HAP-1 (cell line): ENCODE measurements around the gene IARS2.

Experiments
- DNase-seq, 2 experiments: peaks; one replicate each; pipeline ENCODE4 v3.0.0-alpha.2; 2016 to 2020; ENCODE audit warnings: low spot score in 2 of 2
- H3K27me3 ChIP-seq: fragments of 250-450 bp; sonication (Bioruptor Pico); 2 replicates; pipeline ENCODE4 v1.5.1; 2020; ENCODE audit warnings: low read depth, mild to moderate bottlenecking, moderate library complexity
- H3K36me3 ChIP-seq: fragments of 250-450 bp; sonication (Bioruptor Pico); replicated peaks from 2 replicates; pipeline ENCODE4 v1.5.1; 2020; ENCODE audit warnings: mild to moderate bottlenecking
- H3K4me1 ChIP-seq: fragments of 250-450 bp; sonication (Bioruptor Pico); 2 replicates; pipeline ENCODE4 v1.5.1; 2020; ENCODE audit warnings: mild to moderate bottlenecking
- H3K4me3 ChIP-seq: fragments of 250-450 bp; sonication (Bioruptor Pico); 2 replicates; pipeline ENCODE4 v1.5.1; 2020; ENCODE audit warnings: mild to moderate bottlenecking, moderate library complexity
- H3K9me3 ChIP-seq: fragments of 250-450 bp; sonication (Bioruptor Pico); 2 replicates; pipeline ENCODE4 v1.5.1; 2020; ENCODE audit warnings: mild to moderate bottlenecking, moderate library complexity
- in situ Hi-C: fragments of 300-500 bp; cut with MboI; formaldehyde crosslinking; loops from 3 replicates; pipeline ENCODE4 v1.14.3; 2020; ENCODE audit warnings: low sequenced_read_pairs, inconsistent platforms, mixed read lengths

The IARS2 gene

DNA sequence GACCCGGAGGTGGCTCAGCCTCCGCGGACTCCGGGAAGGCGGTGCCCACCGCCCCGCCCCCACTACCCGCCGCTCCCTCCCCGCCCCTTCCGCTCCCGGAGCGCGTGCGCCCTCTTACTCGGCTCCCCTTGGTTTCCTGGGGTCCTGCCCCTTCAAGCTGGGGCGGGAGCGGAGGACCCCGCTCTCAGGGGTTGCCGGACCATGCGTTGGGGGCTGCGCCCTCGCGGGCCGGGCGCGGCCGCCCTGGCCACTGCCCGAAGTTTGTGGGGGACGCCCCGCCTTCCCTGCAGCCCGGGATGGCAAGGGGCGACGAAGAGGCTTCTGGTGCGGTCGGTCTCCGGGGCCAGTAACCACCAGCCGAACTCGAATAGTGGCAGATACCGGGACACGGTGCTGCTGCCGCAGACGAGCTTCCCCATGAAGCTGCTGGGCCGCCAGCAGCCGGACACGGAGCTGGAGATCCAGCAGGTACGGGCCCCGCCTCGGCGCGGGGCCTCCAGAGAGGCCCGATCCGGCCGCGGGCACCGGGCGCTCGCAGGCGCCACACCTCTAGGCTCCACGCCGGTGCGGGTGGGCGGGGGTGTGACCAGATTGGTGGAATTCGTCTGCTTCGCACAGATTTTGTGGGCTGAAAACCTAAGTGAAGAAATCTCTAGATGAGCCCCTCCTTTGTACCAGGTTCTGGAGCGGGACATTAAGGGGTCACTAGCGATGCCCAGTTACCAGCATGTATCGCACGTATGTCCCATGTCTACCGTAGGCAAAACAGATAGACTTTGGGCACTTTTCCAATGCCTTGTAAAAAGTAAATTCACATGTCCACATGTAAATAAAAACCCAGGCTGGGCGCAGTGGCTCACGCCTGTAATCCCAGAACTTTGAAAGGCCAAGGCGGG, at the start of gene IARS2:
TSS of gene IARS2 (plus strand) at position 117 of the 896 bp plus-strand sequence. CDS start at position 202, 85 bp downstream.
- Histone ChIP-seq H3K4me1 (peaks cover 15% of the 10 kb centered on the region), H3K36me3 (peaks cover 25% of the 10 kb centered on the region), H3K4me3 (peak within 1 kb of the TSS; percentile 93), H3K27me3 (no peaks in the 10 kb centered on the region), H3K9me3 (no peaks in the 10 kb centered on the region)
- peak; percentile 81 to 94 for DNase-seq
- in situ Hi-C loops = no loop called here

DNA sequence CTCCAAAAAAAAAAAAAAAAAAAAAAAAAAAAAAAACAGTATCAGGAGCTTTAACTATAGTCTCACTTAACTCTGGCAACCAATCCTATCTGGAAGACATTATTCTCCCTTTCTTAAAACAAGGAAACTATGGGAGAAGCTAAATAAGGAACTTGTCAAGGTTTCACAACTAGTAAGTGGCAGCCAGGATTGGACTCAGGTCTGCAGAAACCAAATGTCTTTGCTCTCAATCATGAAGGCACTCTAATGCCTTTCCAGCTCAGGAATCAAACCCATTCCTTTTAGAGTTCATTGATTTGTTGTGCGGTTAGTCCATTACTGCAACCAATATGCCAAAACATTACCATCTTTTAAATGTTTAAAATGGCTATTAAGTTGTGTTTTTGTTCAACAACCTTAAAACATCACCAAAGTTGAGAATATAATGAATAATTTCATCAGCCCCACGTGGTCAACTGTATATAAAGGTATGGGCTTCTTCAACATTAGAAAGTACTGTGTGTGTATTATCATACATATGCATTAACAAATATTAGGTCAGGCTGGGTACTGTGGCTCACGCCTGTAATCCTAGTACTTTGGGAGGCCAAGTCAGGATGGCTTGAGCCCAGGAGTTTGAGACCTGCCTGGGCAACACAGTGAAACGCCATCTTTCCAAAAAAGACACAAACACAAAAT, 49.1 kb upstream of the IARS2 start:
- DNase-seq = no peak
- Histone ChIP-seq H3K4me1 (peaks cover 12% of the 10 kb centered on the region), H3K36me3 (peaks cover 14% of the 10 kb centered on the region), H3K4me3 (peak overlapping the region; percentile 97), H3K9me3 (no peaks in the 10 kb centered on the region), H3K27me3 (no peaks in the 10 kb centered on the region)
- in situ Hi-C loops = no loop called here

DNA sequence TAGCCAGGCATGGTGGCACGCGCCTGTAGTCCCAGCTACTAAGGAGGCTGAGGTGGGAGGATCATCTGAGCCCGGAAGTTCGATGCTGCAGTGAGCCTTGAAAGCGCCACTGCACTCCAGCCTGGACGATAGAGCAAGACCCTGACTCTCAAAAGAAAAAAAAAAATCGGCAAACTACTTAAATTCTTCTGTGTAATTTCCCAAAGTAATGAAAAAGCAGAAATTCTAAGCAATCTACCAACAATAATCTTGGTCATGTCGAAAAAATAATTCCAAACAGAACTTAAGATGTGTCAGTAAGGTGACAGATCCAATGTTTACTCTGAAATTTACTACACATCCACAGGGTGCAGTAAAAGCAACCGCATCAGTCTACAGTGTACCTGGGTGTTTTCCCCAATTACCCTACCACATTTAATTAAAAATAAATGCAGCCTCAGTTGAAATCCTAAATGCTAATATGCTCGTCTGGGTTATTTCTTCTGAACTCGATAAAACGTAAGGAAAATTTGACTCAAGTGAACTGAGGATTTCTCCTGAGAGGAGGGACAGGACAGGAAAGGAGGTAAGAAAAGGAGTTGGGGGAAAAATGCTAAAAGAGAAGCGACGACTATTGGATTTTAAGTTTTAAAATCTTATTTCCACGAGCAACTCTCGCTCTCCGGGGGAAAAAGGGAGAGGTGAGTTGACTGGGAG, 48.4 kb upstream of the IARS2 start:
- peaks cover 12% of the 10 kb centered on the region for H3K4me1 ChIP-seq
- H3K4me3 ChIP-seq = peak overlapping the region; percentile 97
- H3K27me3 ChIP-seq = no peaks in the 10 kb centered on the region
- in situ Hi-C loops = no loop called here
- H3K36me3 ChIP-seq = peaks cover 8% of the 10 kb centered on the region
- DNase-seq = peak in 1 of 2 experiments; percentile 51
- no peaks in the 10 kb centered on the region for H3K9me3 ChIP-seq

DNA sequence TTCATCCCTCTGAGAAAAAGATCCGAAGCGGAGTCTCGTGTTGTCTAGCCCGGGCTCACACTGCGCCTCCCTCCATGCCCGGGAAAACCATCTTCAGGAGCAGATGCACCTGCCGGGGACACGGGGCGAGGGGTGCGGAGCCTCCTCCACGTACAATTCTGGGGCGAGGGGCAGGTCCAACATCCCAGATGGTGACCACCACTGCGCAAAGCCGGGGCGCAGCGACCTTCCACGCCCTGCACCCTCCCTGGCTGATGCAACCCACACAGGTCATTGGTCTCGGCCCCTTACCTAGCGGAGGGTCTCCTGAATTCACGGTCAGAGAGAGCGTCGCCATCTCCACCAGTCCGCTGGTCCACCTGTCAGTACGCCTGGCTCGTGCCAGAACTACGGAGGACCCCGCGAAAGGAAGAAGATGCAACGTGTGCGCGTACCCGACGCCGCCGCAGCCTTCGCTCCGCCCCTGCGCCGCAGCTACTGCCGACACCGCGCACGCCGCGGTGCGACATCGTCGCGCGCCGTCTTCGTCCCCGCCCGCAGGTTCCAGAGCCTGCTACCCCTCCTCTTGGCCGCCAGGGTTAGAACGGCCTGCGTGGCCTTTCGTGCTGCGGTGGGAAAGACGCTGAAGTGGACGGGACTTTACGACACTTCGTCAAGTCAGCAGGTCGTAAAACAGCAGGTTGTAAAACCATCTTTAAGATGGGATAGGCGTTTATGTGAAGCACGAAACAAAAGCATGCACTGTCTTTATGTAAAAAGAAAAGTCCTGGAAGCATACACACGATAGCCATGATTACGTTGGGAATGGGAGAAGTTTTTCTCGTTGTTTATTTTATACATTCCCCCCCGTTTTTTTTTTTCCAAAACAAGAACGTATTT, 47.6 kb upstream of the IARS2 start, which contains the start of gene EPRS1:
TSS of gene EPRS1 (minus strand) at position 454 of the 879 bp plus-strand sequence. CDS start at position 337, 117 bp downstream.
- H3K4me3 ChIP-seq = peak within 1 kb of the TSS; percentile 97
- in situ Hi-C loops = no loop called here
- DNase-seq = peak; percentile 95 to 97
- no peaks in the 10 kb centered on the region for H3K9me3 ChIP-seq
- H3K36me3 ChIP-seq = peaks cover 8% of the 10 kb centered on the region; the same call in 1 of the 2 replicates
- H3K27me3 ChIP-seq = no peaks in the 10 kb centered on the region; the same call in 1 of the 2 replicates
- peaks cover 12% of the 10 kb centered on the region for H3K4me1 ChIP-seq

DNA sequence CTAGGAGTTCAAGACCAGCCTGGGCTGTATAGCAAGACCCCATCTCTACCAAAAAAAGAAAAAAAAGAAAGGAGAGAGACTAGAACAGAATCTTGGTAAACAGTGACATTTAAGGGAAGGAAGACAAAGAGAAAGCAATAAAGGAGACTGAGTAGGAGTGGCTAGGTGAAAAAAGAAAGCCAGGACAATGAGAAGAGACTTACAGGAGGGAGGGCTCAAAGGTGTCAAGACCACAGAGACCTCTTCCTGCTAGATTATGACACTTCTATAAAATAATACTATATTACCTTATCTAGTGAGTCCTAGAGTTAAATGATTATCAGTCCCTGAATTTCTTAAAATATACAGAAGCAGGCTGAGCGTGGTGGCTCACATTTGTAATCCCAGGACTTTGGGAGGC, 37.6 kb upstream of the IARS2 start:
- in situ Hi-C loops = no loop called here
- Histone ChIP-seq H3K4me1 (peaks cover 4% of the 10 kb centered on the region), H3K9me3 (no peaks in the 10 kb centered on the region), H3K36me3 (peaks cover 5% of the 10 kb centered on the region; the same call in 1 of the 2 replicates), H3K4me3 (no peak overlapping the region), H3K27me3 (peaks cover 52% of the 10 kb centered on the region)
- DNase-seq = no peak

DNA sequence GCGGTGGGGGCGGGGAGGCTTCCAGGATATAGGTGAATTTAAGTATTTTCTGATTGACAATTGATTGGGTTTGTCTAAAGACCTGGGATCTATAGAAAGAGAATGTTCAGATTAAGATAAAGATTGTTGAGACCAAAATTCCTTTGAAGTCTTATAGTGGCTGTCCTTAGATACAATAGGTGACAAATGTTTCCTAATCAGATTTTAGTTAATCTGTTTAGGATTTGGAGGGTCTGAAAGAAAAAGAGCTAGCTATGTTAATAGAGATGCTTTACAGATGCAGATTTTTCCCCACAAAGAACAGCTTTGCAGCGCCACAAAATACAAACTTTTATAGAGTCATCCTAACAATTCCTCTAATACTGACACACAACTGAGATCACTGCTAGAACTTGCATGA, 33.1 kb upstream of the IARS2 start:
- in situ Hi-C loops = no loop called here
- Histone ChIP-seq H3K36me3 (peaks cover 10% of the 10 kb centered on the region), H3K4me3 (no peak overlapping the region), H3K27me3 (peaks cover 68% of the 10 kb centered on the region), H3K4me1 (peaks cover 7% of the 10 kb centered on the region), H3K9me3 (no peaks in the 10 kb centered on the region)
- DNase-seq = peak; percentile 45 to 99

DNA sequence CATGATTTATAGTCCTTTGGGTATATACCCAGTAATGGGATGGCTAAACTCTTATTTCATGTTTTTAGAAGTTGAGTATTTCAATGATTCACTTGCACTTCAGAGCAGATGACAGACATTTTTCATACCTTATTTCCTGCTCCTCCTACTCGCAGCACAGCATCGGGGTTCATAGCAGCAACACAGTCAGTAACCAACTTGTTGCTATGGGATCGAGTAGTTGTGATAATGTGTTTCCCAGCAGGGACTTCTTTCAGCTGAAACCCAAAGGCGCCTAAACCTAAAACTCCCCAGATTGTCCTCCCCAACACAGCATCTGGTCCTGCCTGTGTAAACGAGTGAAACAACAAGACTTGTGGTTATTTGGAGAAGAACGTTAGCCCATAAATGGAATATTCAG, 31.3 kb upstream of the IARS2 start:
- in situ Hi-C loops = no loop called here

DNA sequence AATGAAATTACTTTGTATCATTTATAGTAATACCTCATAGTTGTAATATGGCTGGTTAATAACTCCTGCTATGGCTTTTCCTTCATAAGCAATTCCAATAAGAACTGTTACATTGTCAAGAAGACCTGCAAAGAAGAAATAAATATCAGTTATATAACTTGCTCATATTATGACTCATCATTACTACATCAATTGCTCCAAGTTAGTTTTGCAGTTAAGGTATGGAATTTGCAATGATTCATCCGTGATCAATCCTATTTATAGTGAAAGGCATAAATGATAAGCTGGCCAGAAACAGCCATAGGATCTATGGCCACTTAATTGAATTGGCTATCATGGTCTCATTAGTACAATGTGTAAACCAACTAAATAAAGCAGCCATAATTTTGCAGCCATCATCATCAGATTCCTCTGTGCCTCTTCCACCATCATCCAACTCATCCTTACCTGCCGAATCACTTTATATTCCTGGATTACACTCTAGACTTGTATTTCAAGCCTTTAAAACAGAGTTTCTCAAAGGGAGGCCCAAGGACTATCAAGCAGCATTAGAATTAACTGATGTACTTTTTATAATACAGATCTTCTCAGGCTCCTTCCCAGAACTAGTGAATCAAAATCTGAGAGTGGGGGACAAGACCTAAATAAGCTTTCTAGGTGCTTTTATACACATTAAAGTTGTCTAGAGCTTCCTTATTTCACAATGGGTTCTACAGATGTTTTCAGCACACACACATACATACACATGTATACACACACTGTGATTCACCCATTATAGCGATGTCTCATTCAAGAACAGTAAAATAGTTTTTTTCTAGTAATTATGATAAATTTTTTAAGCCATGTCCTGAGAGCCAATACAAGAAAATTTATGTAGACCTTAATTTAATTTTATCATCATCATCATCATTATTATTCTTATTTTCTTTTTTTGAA, 26.4 kb upstream of the IARS2 start:
- peaks cover 10% of the 10 kb centered on the region for H3K36me3 ChIP-seq
- no peaks in the 10 kb centered on the region for H3K9me3 ChIP-seq
- H3K27me3 ChIP-seq = peaks cover 35% of the 10 kb centered on the region
- no peak overlapping the region for H3K4me3 ChIP-seq
- DNase-seq = no peak
- in situ Hi-C loops = no loop called here
- H3K4me1 ChIP-seq = no peaks in the 10 kb centered on the region

More for the DNA sequence above, 31.3 kb upstream of the IARS2 start:
- Histone ChIP-seq H3K9me3 (no peaks in the 10 kb centered on the region), H3K4me1 (peaks cover 7% of the 10 kb centered on the region), H3K4me3 (no peak overlapping the region), H3K36me3 (peaks cover 14% of the 10 kb centered on the region), H3K27me3 (peaks cover 64% of the 10 kb centered on the region)
- DNase-seq = no peak

DNA sequence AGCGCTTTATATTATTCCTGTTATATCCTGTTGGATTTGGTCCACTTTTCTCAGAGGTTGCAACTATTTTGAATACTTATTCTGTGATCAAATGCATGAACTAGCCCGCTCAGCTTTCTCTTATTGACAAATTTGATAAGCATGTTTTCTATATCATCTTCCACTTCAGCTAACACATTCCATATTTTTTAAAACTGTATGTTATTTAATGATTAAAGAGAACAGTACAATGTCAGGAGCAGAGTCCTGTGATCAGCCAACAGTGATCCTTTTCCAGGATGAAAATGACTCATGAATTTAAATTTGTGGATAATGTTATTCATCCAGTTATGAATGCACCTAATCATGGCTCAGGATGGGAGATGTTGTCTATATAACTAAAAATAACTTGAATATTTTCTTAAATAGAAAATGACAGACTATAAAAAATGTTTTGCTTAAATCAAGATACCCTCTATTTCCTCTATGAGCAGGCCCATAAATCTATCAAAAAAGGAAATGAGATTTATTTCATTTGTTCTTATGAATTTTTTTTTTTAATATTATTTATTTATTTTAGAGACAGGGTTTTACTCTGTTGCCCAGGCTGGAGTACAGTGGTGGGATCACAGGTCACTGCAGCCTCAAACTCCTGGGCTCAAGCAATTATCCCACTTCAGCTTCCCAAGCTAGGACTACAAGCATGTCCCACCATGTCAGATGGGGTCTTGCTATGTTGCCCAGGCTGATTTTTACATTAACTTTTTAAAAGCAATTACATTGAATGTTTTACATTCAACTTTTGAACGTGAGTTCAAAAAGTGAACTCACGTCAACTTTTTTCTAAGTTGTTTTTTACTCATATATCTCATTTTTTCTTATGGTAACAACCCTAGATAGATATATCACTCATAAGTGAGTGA, 16.8 kb upstream of the IARS2 start:
- DNase-seq = no peak
- H3K27me3 ChIP-seq = no peaks in the 10 kb centered on the region
- H3K36me3 ChIP-seq = peaks cover 5% of the 10 kb centered on the region
- no peaks in the 10 kb centered on the region for H3K4me1 ChIP-seq
- no peak overlapping the region for H3K4me3 ChIP-seq
- in situ Hi-C loops = no loop called here
- H3K9me3 ChIP-seq = no peaks in the 10 kb centered on the region

DNA sequence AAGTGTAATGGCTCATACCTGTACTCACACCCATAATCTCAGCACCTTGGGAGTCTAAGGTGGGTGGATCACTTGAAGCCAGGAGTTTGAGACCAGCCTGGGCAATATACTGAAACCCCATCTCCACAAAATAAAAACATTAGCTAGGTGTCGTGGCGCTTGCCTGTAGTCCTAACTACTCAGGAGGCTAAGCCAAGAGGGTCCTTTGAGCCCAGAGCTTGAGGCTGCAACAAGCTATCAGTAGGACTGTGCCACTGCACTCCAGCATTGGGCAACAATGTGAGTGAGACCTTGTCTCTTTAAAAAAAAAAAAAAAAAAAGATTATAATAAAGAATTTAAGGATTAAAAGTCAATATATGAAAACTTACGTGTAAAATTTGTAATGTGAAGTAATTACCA, 16.0 kb upstream of the IARS2 start:
- no peaks in the 10 kb centered on the region for H3K9me3 ChIP-seq
- no peaks in the 10 kb centered on the region for H3K4me1 ChIP-seq
- no peak for DNase-seq
- H3K27me3 ChIP-seq = no peaks in the 10 kb centered on the region
- in situ Hi-C loops = no loop called here
- no peaks in the 10 kb centered on the region; the same call in 1 of the 2 replicates for H3K36me3 ChIP-seq
- H3K4me3 ChIP-seq = no peak overlapping the region

DNA sequence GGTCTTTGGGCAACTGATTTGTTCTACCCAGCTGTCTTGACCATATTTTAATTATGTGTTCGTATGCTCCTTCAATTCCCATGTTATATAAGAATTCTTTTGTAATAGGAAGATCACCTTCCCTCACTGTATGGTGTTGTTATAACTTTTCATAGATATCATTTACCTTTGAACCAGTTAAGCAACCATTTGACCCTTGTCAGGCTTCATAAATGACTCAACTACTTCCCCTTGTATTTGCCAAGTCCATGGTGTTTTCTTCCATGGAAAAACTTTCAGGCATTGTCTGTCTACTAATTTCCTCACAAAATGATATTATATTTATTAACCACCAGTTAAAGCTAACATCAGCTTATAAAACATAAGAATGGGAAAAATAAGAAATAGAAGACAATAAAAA, 9.5 kb upstream of the IARS2 start:
- no peaks in the 10 kb centered on the region for H3K27me3 ChIP-seq
- H3K4me1 ChIP-seq = no peaks in the 10 kb centered on the region
- in situ Hi-C loops = no loop called here
- no peaks in the 10 kb centered on the region for H3K9me3 ChIP-seq
- no peak for DNase-seq
- no peak overlapping the region for H3K4me3 ChIP-seq
- no peaks in the 10 kb centered on the region for H3K36me3 ChIP-seq
